Measurements from ENCODE around the gene CBLN2. TPM values are rescaled to one million over a fixed set of nuclear protein-coding genes. Genes with fewer than 3 reads are reported as not detected.
A peak's percentile ranks its signal among the peaks of the same experiment; 100 is the strongest.

The CBLN2 gene
- total RNA-seq, 2 donors from 2014 or later: 1.3 to 2.7 TPM

- DNase-seq (ENCODE audit: low spot score): no peak
- Histone ChIP-seq H3K27ac (no peak overlapping the region), H3K4me1 (no peaks in the 10 kb centered on the region), H3K36me3 (no peaks in the 10 kb centered on the region), H3K4me3 (no peak overlapping the region), H3K9me3 (peaks cover 0 to 14% of the 10 kb centered on the region in 2 donors), H3K27me3 (no peaks in the 10 kb centered on the region)
- TF ChIP-seq, protein P1, sequence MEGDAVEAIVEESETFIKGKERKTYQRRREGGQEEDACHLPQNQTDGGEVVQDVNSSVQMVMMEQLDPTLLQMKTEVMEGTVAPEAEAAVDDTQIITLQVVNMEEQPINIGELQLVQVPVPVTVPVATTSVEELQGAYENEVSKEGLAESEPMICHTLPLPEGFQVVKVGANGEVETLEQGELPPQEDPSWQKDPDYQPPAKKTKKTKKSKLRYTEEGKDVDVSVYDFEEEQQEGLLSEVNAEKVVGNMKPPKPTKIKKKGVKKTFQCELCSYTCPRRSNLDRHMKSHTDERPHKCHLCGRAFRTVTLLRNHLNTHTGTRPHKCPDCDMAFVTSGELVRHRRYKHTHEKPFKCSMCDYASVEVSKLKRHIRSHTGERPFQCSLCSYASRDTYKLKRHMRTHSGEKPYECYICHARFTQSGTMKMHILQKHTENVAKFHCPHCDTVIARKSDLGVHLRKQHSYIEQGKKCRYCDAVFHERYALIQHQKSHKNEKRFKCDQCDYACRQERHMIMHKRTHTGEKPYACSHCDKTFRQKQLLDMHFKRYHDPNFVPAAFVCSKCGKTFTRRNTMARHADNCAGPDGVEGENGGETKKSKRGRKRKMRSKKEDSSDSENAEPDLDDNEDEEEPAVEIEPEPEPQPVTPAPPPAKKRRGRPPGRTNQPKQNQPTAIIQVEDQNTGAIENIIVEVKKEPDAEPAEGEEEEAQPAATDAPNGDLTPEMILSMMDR (IDR thresholded peaks at IDR 0.05): no peak
Observed at GRCh38 chr18:72566290-72566689, 22.1 kb upstream of the CBLN2 start.

DNA sequence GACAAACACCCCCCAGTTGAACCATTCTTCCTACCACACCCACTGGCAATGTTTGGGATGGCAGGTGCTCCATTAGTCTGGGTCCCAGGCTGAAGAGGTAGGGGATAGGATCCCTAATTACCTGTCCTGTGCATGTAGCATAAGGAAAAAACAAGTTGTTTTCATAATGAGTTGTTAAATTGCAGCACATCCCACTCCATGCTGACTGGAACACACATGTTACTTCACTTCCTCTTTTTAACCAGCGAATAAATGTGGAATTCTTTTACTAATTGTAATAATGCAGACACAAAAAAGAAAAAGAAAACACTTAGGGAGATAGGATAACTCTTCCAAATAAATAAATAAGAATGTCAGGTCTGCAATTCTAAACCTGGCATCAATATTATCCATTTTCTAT, 11.8 kb upstream of the CBLN2 start:
- no peak overlapping the region for H3K27ac ChIP-seq
- H3K36me3 ChIP-seq: no peaks in the 10 kb centered on the region
- no peak overlapping the region for H3K4me3 ChIP-seq
- no peaks in the 10 kb centered on the region for H3K4me1 ChIP-seq
- H3K9me3 ChIP-seq: no peaks in the 10 kb centered on the region
- no peaks in the 10 kb centered on the region for H3K27me3 ChIP-seq
- TF ChIP-seq, protein P1 (IDR thresholded peaks at IDR 0.05): no peak
- DNase-seq (ENCODE audit: low spot score): no peak

DNA sequence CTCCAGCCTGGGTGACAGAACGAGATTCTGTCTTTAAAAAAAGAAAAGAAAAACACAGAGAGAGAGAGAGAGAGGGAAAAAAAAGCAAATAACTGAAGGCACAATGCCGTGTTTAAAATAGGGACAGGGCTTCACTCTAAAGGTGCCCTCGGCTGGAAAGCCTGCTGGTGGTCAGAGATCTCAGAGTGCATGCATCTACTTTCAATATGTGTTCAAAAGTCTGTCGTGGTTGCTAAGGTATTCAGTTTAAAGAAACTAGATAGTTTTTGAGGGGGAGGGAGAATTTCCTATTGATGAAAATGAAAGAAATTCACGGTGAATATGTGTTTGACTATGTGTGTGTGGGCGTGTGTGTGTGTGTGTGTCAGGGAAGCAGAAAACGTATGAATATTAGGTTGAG, 11.0 kb upstream of the CBLN2 start:
- no peak for DNase-seq (ENCODE audit: low spot score)
- Histone ChIP-seq H3K9me3 (no peaks in the 10 kb centered on the region), H3K27me3 (no peaks in the 10 kb centered on the region), H3K4me1 (no peaks in the 10 kb centered on the region), H3K27ac (no peak overlapping the region), H3K4me3 (no peak overlapping the region), H3K36me3 (no peaks in the 10 kb centered on the region)
- TF ChIP-seq, protein P1 (IDR thresholded peaks at IDR 0.05): no peak

DNA sequence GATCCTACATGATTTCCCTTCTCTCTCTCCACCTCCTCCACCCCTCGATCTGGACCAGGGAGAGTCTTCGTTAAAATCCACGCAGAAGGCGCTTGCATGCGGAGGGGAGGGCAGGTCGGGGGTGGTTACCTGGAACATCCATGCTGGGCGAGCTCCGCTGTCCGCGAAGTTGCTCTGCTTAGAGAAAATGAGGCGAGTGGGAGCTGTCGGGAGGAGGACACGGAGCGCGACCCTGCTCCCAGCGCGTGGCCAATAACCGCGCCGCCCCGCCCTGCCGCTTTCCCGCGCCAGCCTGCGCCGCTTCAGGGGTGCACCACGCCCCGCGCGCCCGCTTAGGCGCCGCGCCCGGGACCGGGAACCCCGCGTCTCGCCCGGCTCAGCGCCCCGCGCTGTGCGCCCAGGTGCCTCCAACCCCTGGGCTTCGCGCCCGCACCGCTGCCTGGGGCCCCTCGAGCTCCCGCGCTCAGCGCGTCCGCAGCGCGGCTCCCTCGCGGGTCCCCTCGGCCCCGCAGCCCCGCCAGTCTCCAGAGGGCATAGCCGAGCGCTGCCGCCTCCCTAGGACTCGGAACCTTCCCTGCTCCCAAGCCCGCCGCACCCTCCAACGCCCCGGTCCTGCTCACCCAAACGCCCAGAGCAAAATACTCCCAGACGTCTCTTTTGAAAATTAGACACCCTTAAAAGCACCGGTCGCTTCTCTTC, 636 bp downstream of the CBLN2 start:
- Histone ChIP-seq H3K4me1 (peaks cover 0 to 18% of the 10 kb centered on the region in 2 donors), H3K27ac (no peak overlapping the region), H3K4me3 (peak overlapping the region in 1 of 2 donors; percentile 32), H3K36me3 (no peaks in the 10 kb centered on the region), H3K9me3 (no peaks in the 10 kb centered on the region), H3K27me3 (peaks cover 7 to 8% of the 10 kb centered on the region in 2 donors)
- TF ChIP-seq, protein P1 (IDR thresholded peaks at IDR 0.05): no peak
- no peak for DNase-seq (ENCODE audit: low spot score)

- Histone ChIP-seq H3K36me3 (no peaks in the 10 kb centered on the region), H3K9me3 (no peaks in the 10 kb centered on the region), H3K27me3 (peaks cover 7 to 8% of the 10 kb centered on the region in 2 donors), H3K4me3 (peak overlapping the region in 1 of 2 donors; percentile 32), H3K27ac (no peak overlapping the region), H3K4me1 (peaks cover 0 to 18% of the 10 kb centered on the region in 2 donors)
- DNase-seq (ENCODE audit: low spot score): no peak
- TF ChIP-seq, protein P1 (IDR thresholded peaks at IDR 0.05): no peak
Observed at GRCh38 chr18:72542984-72543356, 1.2 kb downstream of the CBLN2 start.

DNA sequence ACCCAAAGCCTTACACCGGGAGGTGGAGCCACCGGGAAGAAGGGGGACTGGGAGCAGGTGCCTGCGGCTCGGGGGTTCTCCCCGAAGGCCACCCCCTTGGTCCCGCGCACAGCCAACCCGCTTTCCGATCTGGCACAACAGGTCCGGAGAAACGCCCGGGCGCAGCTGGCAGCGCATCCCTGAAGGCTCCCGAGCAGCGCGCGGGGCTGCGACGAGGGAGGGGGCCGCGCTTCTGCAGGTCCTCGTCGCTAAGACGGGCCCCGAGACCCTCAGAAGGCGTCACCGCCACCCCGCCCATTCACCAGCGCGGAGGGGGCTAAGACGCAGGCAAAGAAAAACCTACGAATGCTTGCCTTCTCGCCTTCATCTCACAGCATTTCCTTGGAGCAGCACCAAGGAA, 1.8 kb downstream of the CBLN2 start:
- Histone ChIP-seq H3K27me3 (peaks cover 7 to 8% of the 10 kb centered on the region in 2 donors), H3K4me3 (peak overlapping the region in 1 of 2 donors; percentile 6), H3K9me3 (no peaks in the 10 kb centered on the region), H3K4me1 (peaks cover 0 to 18% of the 10 kb centered on the region in 2 donors), H3K27ac (no peak overlapping the region), H3K36me3 (no peaks in the 10 kb centered on the region)
- TF ChIP-seq, protein P1 (IDR thresholded peaks at IDR 0.05): no peak
- DNase-seq (ENCODE audit: low spot score): no peak
